IPS-NIHi11 (cell line): ENCODE measurements around the gene PSMD5.

Experiments
- DNase-seq: peaks from one replicate; pipeline ENCODE4 v3.0.0; 2012; ENCODE audit warnings: mixed read lengths, low spot score

The PSMD5 gene

DNA sequence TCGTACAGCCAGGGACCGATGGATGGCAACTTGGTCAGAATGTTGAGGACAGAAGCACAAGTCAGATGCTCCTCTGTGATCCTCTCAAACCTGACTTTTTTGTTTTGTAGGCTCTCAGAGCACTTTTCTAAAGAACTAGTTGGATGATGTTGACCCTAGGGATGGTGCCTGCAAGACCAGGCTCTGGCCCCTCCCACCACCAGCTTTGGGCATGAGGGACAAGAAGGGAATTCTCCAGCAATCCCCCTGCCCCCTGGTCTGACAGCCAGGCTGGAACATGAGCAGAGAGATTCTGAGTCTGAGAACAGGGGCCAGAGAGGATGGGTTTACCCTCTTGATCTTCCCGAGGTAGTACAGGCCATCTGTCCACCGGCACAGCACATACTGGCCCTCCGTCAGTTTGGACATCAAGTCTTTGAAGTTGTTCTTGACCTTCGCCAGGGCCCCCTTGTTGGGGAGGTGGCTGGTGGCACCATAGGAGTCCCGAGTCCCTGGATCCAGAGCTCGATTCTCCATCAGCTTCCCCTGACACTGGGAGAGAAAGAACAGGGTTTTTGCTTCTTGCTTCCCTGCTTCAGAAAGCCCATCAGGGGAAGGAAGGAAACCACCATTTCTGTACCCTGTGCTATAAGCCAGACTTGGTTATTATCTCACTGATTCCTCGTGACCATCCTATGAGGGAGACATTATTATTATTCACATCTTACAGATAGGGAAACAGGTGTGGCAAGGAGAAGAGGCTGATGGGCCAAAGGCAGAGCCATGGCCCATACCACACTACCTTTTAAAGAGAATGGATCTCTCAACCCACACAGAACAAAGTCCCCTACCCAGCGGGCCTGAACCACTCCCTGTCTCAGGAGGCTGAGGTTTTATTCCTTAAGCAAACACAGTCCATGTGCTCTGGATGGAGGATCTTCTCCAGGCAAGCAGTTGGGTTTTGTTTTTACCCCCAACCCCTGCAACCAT lies 31.8 kb upstream of the PSMD5 start:
- no peak for DNase-seq

DNA sequence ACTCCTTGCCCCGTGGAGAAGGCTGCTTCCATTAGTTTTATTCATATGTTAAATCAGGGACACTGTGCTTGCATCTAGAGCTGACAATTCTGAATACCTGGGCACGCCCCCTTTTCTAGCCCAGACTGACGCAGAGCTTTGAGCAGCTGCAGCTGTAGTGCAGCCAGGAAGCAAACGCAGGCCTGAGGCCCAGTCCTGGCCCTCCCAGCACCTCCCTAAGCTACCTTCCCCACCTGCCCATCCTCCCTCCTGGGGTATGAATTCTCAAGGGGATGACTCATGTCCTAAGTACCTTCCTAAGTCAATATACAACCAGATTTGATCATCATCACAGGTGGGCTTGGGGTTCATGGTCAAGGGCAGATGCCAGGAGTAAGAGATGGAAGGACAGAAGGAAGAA lies 30.8 kb upstream of the PSMD5 start:
- peak; percentile 65 for DNase-seq

DNA sequence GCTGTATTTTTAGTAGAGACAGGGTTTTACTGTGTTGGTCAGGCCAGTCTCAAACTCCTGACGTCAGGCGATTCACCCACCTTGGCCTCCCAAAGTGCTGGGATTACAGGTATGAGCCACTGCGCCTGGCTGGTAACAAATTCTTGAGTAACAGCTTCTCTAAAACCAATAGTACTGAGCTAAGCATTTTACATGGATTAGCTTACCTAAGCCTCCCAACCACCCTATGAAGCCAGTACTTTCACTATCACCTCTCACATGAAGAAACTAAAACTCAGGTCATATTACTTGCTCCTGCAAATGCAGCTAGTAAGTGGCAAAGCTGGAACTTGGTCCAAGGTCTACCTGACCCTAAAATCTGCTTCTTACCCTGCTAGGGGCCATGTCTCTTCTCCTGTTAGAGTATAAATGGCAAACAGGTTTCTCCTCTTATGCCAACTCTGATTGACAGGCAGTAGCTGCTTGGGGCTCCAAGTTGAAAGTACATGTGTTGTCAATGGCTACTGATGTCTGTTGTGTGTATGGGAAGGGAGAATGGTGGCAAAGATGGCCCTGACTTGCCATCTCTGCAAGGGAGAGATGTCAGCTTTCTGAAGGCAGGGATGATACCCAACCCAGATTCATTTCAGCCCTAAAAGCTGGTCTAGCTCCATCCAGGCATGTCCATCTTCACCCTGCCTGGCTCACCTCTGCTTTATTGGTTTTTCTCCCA lies 30.2 kb upstream of the PSMD5 start:
- no peak for DNase-seq

DNA sequence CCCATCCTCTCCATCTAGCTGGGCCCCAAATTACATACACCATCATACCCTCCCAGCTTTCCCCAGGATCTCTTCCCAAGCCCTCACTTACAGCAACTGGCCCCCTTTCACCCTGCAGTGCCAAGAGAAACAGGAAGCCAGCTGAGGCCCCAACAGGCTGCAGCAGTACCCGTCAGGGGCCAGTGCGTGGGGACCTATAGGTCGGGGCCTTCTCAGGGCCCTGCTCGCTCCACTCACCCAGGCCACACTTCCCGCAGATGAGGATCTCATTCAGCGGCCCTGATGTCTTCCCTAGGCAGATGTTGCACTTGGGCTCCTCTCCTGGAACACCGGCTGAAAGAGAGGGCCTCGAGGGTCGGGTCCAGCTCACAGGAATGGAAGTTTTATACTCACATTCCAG lies 27.5 kb upstream of the PSMD5 start:
- DNase-seq, result no peak

DNA sequence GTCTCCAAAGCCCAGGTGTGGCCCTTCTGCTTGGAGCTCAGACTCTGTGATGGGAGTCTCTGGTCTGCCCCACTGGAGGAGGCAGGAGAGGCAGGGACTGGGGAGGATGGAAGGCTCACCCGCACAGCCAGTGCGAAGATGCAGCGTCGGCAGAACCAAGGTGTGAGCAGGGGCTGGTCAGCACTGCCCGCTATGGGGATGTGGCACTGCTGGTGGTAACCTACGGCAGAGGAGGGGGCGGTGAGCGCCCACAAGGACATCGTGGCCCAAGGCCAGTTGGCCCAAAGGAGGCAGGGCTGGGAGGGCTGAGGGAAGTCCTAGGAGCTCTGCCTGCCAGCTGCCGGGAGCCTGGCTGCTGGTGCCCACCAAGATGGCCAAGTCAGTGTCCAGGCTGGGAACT lies 27.0 kb upstream of the PSMD5 start:
- no peak for DNase-seq

DNA sequence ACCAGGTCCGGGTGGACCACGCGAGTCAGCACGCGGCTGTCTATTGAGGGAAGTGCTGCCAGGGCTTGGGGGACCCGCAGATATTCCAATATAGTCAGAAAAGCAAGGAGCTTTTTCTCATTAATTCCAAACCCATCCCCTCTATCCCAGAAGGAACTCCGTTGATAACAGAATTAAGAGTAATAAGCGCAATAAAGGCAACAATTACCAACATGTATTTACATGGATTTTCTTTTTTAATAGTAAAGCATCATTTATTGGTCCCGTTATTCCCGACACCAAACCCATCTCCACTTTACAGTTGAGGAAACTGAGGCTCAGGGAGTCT lies 26.6 kb upstream of the PSMD5 start:
- no peak for DNase-seq

DNA sequence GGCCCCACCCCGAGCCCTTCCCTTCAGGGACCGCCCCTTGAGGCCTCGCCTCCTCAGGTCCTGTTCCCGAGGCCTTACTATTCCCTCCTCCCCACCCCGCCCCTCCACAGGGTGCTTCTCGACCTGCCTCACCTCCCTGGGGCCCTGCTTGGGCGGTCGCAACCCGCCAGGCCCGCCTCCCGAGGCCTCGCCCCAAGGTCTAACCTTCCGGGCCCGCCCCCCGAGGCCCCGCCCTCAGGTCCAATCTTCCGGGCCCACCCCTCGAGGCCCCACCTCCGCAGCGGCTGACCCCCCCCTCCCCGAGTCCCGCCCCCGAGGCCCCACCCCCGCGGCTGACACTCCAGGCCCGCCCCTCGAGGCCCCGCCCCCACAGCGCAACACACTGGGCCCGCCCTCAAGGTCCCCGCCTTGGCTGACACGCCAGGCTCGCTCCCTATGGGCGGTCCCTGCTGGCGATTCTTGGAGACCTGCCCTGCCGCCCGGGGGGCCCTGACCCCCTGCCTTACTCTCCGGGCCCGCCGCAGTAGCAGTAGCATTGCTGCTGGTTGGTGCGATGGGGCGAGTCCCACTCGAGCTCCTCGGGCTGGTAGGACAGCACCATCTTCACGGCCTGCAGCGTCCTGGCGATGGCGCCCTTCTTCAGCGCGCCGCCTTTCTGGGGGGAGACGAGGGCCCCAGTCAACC lies 26.1 kb upstream of the PSMD5 start:
- peak; percentile 94 for DNase-seq

DNA sequence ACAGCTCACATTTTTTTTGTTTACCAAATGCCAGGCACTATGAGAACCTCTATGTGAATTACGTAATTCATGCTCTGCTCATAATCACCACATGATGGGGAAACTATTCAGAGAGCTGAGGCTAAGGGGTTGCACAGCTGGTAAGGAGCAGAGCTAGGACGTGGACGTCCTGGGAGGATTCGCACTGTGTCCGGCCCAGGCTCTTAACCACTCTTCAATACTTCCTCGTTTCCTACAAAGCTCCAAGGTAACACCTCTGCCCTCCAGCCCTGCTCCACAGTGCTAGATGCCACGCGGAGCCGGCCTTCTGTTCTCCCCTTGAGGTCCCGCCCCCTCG lies 25.6 kb upstream of the PSMD5 start:
- DNase-seq, result no peak

DNA sequence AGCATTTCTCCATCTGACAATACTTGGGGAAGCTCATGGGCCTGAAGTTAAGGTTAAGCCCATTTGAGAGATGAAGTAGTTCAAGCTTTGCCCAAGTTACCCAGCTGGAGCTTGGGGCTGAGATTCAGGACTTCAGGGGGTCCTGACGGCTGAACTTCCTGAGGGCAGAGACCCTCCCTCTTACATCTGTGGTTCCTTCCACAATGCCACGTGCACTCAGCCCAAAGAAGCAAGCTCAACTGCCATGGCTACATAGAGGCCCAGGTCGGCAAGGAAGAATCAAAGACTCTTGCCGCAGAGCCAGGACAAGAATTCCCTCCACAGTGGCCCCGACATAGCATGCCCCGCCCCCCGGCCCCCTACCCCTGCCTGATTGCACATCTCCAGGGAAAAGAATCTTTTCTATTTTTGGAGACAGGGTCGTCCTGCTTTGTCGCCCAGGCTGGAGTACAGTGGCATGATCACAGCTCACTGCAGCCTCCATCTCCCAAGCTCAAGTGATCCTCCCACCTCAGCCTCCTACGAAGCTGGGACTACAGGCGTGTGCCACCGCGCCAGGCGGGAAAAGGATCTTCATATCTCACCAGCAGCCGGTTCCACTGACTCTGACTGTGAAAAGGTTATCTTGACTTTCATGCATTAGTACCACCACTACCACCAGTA lies 25.1 kb upstream of the PSMD5 start:
- DNase-seq, result no peak

DNA sequence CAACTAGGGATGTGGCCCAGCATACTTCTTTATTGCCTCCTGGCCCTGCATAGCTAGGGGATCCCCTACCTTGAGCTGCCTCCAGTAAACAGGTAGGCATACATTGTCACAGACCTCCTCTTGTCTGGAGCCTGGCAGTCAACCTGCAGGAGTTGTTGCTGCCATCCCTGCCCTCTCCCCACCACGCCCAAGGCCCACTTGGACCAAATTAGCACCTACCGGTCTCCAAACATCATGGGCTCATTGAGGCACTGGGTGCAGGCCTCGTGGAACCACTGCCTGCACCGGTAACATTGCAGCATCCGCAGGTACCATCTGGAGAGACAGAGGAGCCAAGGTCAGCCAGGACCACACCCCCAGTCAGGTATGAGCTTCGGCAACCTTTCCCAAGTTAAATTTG lies 23.9 kb upstream of the PSMD5 start:
- no peak for DNase-seq

DNA sequence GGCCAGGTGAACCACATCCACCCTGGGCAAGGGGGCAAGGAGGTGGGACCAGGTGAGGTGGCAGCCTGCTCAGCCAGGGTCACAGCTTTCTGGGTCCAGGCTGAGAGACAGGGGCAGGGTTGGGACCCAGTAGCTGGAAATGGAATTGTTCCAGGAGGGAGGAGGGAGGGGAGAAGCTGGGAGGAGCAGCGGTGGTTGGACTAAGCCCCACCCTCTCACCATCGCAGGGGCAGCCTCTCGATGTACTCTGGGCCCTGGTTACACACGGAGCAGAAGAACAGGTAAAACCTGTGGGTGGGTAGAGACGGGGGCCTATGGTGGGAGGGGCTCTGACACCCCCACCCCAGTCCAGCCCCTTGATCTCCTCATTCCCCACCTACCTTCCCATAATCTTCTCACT lies 23.1 kb upstream of the PSMD5 start:
- DNase-seq, result no peak

DNA sequence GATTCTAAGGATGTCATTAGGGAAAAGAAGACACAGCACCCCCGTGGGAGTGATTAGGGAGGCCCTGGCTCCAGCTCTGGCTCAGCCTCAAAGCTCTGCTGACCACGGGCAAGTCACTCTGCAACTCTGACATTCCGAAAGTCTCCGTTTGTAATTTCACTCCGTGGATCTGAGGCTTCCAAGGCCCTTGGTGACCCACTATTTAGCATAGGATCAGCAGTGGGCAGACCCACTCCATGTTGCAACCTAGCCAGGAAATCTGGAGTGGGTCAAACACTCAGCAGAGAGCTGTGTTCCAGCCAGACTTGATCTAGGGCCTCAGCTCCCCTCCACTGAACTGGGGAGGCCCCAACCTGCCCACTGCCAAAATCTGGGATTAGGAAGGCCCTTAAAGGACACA lies 22.5 kb upstream of the PSMD5 start:
- DNase-seq, result no peak

DNA sequence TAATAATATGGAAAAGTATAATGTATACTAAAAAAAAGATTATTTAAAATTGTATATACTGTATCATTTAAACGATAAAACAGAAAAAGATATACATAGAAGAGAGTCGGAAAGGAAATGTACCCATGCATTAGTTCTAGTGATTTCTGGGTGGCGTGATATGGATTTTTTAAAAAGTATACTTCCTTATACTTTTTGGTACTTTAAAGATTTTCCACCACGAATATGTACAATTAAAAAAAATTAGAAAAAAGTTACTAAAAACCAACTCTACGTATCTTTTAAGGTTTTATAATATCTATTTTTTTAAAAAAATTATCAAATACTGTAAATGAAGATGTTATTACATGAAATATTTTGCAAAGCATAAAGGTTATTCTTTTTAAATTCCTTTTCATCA lies 22.0 kb upstream of the PSMD5 start:
- DNase-seq, result no peak

DNA sequence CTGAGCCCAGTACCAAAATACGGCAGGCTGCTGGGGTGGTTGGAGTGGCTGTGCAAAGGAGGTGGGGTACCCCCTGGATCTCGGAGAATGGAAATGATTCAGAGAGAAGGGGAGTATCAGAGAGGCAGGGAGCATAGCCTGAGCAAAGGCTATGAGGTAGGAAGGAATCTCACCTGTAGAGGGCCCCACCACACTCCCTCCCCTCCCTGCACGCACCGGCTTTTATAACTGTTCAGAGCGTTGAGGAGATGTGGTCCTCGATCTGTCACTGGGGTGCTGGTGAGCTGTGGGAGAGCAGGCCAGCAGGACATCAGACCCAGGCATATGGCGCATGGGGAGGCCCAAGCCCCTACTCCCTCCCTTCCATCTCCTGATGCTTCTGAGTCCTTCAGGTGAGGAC lies 21.1 kb upstream of the PSMD5 start:
- DNase-seq, result no peak

DNA sequence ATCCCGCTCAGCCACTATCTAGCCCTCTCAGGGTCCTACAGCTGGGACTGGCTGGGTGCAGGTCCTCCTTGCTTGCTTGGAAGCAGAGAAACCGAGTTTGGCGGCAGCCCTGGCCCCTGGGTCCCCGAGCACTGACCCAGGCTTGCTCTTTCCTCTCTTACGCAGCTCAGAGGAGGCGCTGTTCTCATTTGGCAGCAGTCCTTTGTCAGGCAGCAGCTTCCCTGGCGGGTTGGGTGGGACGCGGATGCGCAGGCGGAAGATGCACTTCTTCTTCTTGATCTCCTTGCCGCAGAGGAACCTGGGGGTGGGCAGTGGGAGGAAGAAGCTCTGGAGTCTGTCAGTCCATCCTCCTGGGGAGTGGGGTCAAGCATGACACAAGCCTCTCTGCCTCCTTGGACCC lies 19.7 kb upstream of the PSMD5 start:
- DNase-seq, result no peak

DNA sequence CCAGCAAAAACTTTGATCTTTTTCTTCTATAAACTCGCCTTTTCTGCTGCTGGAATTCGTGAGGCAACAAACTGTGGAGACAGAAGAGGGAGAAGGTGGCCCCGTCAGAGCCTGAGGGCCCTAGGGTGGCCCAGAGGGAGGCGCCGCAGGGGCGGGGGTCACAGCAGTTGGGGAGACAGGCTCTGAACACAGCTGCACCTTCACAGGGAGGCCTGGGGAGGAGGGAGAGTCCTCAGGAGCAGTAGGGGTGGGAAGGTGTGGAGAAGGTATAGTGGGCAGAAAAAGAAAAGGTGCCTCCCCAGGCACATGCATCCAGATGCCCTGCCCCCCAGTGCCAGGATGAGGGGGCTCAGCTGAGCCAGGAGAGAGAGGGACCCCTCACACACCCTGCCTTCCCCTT lies 19.2 kb upstream of the PSMD5 start:
- DNase-seq, result no peak

DNA sequence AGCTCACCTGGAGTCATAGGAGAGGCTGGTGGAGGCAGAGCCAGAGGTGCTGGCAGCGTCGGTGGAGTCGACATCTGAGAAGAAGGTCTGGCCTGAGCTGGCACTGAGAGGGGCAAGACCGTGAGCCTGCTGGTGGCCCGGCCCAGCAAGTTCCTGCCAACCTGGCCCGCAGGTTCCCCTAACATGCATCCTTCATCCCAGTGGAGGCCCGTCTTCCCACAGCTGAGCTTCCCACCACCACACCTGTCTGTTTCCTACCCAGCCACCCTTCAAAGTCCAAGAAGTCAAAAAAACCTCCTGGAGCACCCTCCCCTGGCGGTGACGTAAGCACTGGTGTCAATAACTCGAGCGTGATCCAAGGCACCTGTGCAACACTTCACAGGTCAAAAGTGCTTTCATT lies 17.4 kb upstream of the PSMD5 start:
- no peak for DNase-seq

DNA sequence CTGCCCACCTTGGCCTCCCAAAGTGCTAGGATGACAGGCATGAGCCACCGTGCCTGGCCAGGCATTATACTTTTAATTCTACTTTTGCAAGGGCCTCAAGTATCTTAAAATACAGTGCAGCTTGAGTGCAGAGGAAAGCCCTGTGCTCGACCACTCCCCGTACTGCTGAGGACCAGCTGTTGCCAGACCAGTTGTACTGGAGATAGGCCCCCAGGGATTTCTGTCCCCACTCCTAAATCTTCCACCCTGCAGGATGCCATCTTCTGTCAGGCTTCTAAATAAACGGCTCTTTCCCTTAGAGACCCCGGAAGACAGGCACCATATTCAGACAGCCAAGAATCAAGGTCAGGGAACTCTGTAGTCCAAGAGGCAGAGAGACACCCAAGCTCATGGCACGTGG lies 16.6 kb upstream of the PSMD5 start:
- no peak for DNase-seq

DNA sequence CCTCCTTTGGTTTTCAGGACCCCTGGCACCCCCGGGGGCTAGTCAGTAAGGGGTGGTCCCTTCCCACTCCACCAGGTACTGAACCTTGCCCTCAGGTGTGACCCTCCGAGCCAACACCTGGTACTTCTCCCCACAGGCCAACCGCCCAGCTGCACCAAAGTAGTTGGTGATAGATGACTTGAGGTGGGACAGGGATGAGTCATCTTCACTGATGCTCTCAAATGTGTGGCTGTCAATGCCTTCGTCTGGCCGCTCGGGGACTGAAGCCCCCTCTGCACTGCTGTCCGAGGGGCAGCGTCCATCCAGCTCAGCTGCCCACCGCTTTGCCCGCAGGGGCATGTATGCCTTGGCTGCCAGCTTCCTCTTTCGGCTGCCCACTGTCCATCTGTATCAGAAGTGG lies 15.2 kb upstream of the PSMD5 start:
- DNase-seq, result no peak

DNA sequence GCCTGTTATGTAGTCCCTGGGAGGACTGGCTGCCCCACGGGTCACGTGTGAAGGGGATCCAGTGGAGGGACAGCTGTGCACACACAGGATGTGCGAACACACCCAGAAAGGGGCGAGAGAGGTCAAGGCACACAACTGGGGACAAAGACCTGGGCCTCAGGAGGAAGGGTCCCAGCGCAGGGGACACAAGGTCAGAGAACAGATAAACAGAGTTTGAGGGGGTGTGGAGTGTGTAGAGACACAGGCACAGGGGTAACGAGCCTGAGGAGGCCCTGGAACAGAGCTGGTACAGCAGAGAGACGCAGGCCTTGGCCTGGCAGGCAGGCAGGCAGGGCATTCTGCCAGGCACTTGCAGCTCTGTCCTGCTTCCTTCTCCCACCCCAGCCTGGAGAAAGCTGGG lies 14.8 kb upstream of the PSMD5 start:
- no peak for DNase-seq

DNA sequence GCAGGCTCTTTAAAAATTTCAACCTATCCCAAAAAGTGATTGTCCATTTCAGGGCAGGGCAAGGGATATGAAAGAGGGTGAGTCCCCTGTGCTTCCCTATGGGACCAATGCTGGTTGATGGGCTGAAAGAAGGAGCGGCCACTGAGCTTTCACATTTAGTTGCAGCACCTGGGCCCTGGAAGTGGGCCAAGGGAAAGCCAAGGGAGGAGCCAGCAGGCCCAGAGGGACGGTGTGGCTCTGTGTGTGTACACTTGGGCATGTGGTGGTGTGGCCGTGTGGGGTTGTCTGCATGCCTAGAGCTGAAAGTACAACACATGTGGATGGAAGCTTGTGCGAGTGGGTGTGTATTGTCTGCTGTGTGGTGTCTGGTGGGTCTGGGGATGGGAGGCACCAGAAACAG lies 14.0 kb upstream of the PSMD5 start:
- DNase-seq, result no peak

DNA sequence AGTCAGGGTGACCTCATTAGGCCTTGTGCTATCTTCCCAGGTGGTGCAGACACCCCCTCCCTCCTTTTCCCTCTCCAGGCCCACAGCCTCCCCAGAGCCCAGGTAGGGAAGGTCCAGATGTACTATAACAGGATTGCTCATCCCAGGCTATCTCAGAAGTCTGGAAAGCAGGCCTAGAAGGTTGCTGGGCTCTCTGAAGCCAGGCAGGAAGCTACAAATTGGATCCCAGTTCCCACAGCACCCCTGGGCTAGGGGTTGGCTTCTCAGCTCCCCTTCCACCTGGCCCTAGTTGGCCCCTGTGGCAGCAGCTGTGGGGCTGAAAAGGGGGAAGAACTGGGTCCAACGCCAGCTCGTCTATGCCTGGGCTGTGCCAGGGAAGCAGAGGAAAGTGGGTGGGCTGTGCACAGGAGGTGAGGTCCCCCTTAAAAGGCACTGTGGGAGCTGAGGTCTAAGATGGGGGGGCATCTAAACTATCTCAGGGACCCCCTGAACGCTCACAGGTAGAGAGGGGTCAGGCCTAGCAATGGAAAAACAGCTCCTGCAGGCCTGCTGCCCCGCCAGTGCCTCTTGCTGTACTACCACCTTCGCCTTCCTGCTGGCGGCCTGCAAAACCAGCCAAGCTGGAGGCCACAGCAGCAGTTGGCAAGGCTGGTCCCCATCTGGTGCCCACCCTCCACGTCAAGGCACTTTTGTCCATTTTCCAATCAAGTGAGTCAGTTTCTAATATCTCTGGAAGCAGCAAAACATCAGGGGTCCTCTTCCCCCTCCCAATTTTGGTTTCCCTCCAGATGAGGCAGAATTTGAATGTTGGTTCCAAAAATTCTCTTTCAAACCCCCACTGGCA lies 13.3 kb upstream of the PSMD5 start:
- no peak for DNase-seq
